OCI-LY7 (cell line): ENCODE data around the gene NEAT1.

Experiments used
- EZH2phosphoT487 ChIP-seq: fragments of 200-600 bp; sonication (generic); IDR thresholded peaks from 2 replicates; pipeline ENCODE4 v1.6.1; 2018; ENCODE audit warnings: low read depth, borderline replicate concordance, mild to moderate bottlenecking, mixed run types, antibody characterized with exemption, low read length, moderate library complexity, mixed read lengths
- TF ChIP-seq, protein P1 (sequence below): fragments of 200-600 bp; sonication (generic); conservative IDR thresholded peaks from 2 replicates; pipeline ENCODE4 v1.5.1; 2014; ENCODE audit warnings: mild to moderate bottlenecking, antibody characterized with exemption, low read length, moderate library complexity, mixed read lengths

DNA sequence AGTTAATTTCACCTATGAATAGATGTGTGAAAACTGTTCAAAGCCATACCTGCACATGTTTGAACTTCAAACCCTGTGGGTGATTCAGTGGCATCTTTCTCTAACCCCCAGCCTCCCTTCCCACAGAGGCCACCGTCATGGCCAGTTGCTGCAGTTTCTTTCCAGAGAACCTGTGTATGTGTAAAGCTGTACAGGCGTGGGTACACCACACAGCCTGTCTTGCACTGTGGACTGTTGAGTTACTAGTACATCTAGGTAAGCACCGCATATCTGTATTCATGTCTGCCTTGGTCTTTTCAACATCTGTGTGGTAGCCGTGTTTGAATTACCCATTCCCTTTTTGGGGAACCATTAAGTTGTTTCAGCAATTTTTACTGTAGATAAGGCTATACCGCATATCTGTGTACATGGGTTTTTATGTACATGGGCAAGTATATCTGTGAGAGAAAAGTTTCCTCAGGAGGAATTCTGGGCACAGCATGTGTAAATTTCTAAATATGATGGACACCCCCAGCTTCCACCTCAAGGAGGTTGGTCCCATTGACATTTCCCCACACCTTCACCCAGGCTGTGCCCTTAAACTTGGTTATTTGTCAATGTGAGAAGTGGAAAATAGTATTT is 13.9 kb downstream of the NEAT1 start:
- TF ChIP-seq EZH2phosphoT487: no peak
- TF ChIP-seq, protein P1, sequence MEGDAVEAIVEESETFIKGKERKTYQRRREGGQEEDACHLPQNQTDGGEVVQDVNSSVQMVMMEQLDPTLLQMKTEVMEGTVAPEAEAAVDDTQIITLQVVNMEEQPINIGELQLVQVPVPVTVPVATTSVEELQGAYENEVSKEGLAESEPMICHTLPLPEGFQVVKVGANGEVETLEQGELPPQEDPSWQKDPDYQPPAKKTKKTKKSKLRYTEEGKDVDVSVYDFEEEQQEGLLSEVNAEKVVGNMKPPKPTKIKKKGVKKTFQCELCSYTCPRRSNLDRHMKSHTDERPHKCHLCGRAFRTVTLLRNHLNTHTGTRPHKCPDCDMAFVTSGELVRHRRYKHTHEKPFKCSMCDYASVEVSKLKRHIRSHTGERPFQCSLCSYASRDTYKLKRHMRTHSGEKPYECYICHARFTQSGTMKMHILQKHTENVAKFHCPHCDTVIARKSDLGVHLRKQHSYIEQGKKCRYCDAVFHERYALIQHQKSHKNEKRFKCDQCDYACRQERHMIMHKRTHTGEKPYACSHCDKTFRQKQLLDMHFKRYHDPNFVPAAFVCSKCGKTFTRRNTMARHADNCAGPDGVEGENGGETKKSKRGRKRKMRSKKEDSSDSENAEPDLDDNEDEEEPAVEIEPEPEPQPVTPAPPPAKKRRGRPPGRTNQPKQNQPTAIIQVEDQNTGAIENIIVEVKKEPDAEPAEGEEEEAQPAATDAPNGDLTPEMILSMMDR: no peak
